A549 (cell line): ENCODE results near the gene CCP110. TPM values are rescaled to one million over a fixed set of nuclear protein-coding genes. Genes with fewer than 3 reads are reported as not detected.

Experiments
- ATAC-seq, 2 experiments: fragments of 200-7000 bp in 1 of 2; fragments of >200 bp in 1 of 2; cut with Nextera tagmentation in 1 of 2; cut with Tn5 transposase in 1 of 2; 3 replicates each; pipeline versions ENCODE4 v1.8.0 to v1.9.1; 2018 to 2020; ENCODE audit warnings: mild to moderate bottlenecking in 1 of 2, moderate library complexity in 1 of 2
- CTCF ChIA-PET: fragments of 300-600 bp; sonication (Branson Sonifier 250); formaldehyde crosslinking; extraction: SDS; loops from one replicate; lab custom pipeline; 2021; ENCODE audit warnings: antibody characterized with exemption, inconsistent platforms; lab: Yijun Ruan, JAX
- POLR2A ChIA-PET: fragments of 350-600 bp; formaldehyde crosslinking; extraction: SDS; loops from one replicate; lab custom pipeline; 2021; ENCODE audit warnings: antibody characterized with exemption, inconsistent platforms; lab: Yijun Ruan, JAX
- DNase-seq, 2 experiments: peaks; one replicate each; pipeline versions ENCODE4 v3.0.0 to v3.0.0-alpha.2; 2011 to 2016; ENCODE audit warnings: low read depth in 1 of 2, low spot score in 1 of 2
- FAIRE-seq: peaks from 2 replicates; lab custom pipeline; 2011; peaks lifted over from hg19 to GRCh38; lab: Jason Lieb, UNC
- H3K27ac ChIP-seq, 2 experiments: fragments of >200 bp; sonication (Bioruptor Twin); formaldehyde crosslinking; 3 replicates each; pipeline ENCODE4 v1.5.1; 2016 to 2017
- H3K4me1 ChIP-seq: fragments of >200 bp; sonication (Bioruptor Twin); formaldehyde crosslinking; 3 replicates; pipeline ENCODE4 v1.6.1; 2016
- H3K4me2 ChIP-seq: fragments of >200 bp; sonication (Bioruptor Twin); formaldehyde crosslinking; 3 replicates; pipeline ENCODE4 v1.6.1; 2016
- H3K4me3 ChIP-seq: fragments of >200 bp; sonication (Bioruptor Twin); formaldehyde crosslinking; 3 replicates; pipeline ENCODE4 v1.5.1; 2016
- H3K9me3 ChIP-seq: fragments of >200 bp; sonication (Bioruptor Twin); formaldehyde crosslinking; 3 replicates; pipeline ENCODE4 v1.6.1; 2016
- BHLHE40 ChIP-seq: IDR thresholded peaks from 2 replicates; pipeline ENCODE4 v1.6.1; 2012; ENCODE audit warnings: low read depth, low read length, inconsistent platforms
- CBX2 ChIP-seq: fragments of 200-600 bp; sonication (generic); IDR thresholded peaks from 2 replicates; pipeline ENCODE4 v1.6.1; 2016; ENCODE audit warnings: low read depth, mild to moderate bottlenecking, borderline replicate concordance
- CHD4 ChIP-seq: fragments of 200-600 bp; sonication (generic); IDR thresholded peaks from 2 replicates; pipeline ENCODE4 v1.6.1; 2016; ENCODE audit warnings: antibody characterized with exemption, mild to moderate bottlenecking, borderline replicate concordance
- EHF ChIP-seq: fragments of 250-450 bp; sonication (Bioruptor Pico); IDR thresholded peaks from 2 replicates; pipeline ENCODE4 v1.5.0; 2020; ENCODE audit warnings: mild to moderate bottlenecking
- EHMT2 ChIP-seq: fragments of 200-600 bp; sonication (generic); IDR thresholded peaks from 2 replicates; pipeline ENCODE4 v1.6.1; 2016; ENCODE audit warnings: antibody characterized with exemption, low read depth, mild to moderate bottlenecking, moderate library complexity
- EP300 ChIP-seq, 2 experiments: fragments of >200 bp; sonication (Bioruptor Twin); formaldehyde crosslinking; IDR thresholded peaks; 2 replicates in 1 of 2; 3 replicates in 1 of 2; pipeline ENCODE4 v1.6.1; 2016 to 2017
- FOSB ChIP-seq: fragments of 250-450 bp; sonication (Bioruptor Pico); IDR thresholded peaks from 2 replicates; pipeline ENCODE4 v1.5.0; 2020; ENCODE audit warnings: mild to moderate bottlenecking, moderate library complexity
- FOSL2 ChIP-seq, 2 experiments: fragments of 450-650 bp in 1 of 2; fragments of >200 bp in 1 of 2; sonication (Bioruptor Twin) in 1 of 2; formaldehyde crosslinking; IDR thresholded peaks; 2 replicates each; pipeline versions ENCODE4 v1.5.0 to v1.6.1; 2016 to 2020; ENCODE audit warnings: mild to moderate bottlenecking in 1 of 2, moderate library complexity in 1 of 2
- HDAC2 ChIP-seq: fragments of 200-600 bp; sonication (generic); IDR thresholded peaks from 2 replicates; pipeline ENCODE4 v1.6.1; 2016
- HOXB13 ChIP-seq: fragments of 250-450 bp; sonication (Bioruptor Pico); IDR thresholded peaks from 2 replicates; pipeline ENCODE4 v1.5.0; 2020; ENCODE audit warnings: low read depth, mild to moderate bottlenecking, moderate library complexity
- HOXB5 ChIP-seq: fragments of 250-450 bp; sonication (Bioruptor Pico); IDR thresholded peaks from 2 replicates; pipeline ENCODE4 v1.5.0; 2020; ENCODE audit warnings: mild to moderate bottlenecking, moderate library complexity
- MAFK ChIP-seq: fragments of 450-650 bp; IDR thresholded peaks from 2 replicates; pipeline ENCODE4 v1.6.1; 2014; ENCODE audit not compliant: partially characterized antibody
- MYC ChIP-seq: IDR thresholded peaks from 2 replicates; pipeline ENCODE4 v1.6.1; 2012; ENCODE audit warnings: mild to moderate bottlenecking, inconsistent platforms, low read length, improper control_type of control experiment, borderline replicate concordance
- NFE2L2 ChIP-seq: fragments of 150-350 bp; conservative IDR thresholded peaks from 2 replicates; pipeline ENCODE4 v1.6.1; 2014; ENCODE audit warnings: low read length
- PHF8 ChIP-seq: fragments of 200-600 bp; sonication (generic); IDR thresholded peaks from 2 replicates; pipeline ENCODE4 v1.6.1; 2016; ENCODE audit warnings: low read depth, mild to moderate bottlenecking, antibody characterized with exemption, moderate library complexity, borderline replicate concordance
- POLR2A ChIP-seq: IDR thresholded peaks from 2 replicates; pipeline ENCODE4 v1.6.1; 2012; ENCODE audit warnings: mild to moderate bottlenecking, low read length
- RARB ChIP-seq: fragments of 250-450 bp; sonication (Bioruptor Pico); IDR thresholded peaks from 2 replicates; pipeline ENCODE4 v1.8.0; 2021; ENCODE audit warnings: mild to moderate bottlenecking, moderate library complexity
- RCOR1 ChIP-seq: fragments of 150-350 bp; IDR thresholded peaks from 2 replicates; pipeline ENCODE4 v1.6.1; 2014; ENCODE audit warnings: antibody characterized with exemption, low read length, low read depth
- RNF2 ChIP-seq: fragments of 200-600 bp; sonication (generic); IDR thresholded peaks from 2 replicates; pipeline ENCODE4 v1.6.1; 2016; ENCODE audit warnings: low read depth, mild to moderate bottlenecking, antibody characterized with exemption, moderate library complexity, borderline replicate concordance
- TFCP2L1 ChIP-seq: fragments of 250-450 bp; sonication (Bioruptor Pico); IDR thresholded peaks from 2 replicates; pipeline ENCODE4 v1.5.0; 2021; ENCODE audit warnings: mild to moderate bottlenecking
- TP53 ChIP-seq: fragments of 250-450 bp; sonication (Bioruptor Pico); IDR thresholded peaks from 2 replicates; pipeline ENCODE4 v1.5.0; 2021; ENCODE audit warnings: mild to moderate bottlenecking, moderate library complexity
- ZFP36 ChIP-seq: fragments of 450-650 bp; IDR thresholded peaks from 2 replicates; pipeline ENCODE4 v1.6.1; 2014; ENCODE audit warnings: borderline replicate concordance; ENCODE audit not compliant: partially characterized antibody
- WGBS: methylation state at CpG from one replicate; pipeline ENCODE4 v1.1.6; 2017; ENCODE audit errors: missing lambda C conversion rate; 5-methylcytosine and 5-hydroxymethylcytosine counted together
- polyA plus RNA-seq, 4 experiments: library from polyadenylated mRNA; depleted of rRNA in 3 of 4; stranded (reverse); fragments of >200 nt; fragmentation: RNase III in 1 of 4; extraction: RNeasy Plus Mini Kit Qiagen cat#74134 plus additional on column Dnase treatment in 1 of 4; gene quantifications; 2 replicates in 3 of 4; 3 replicates in 1 of 4; pipeline ENCODE4 v1.2.3, GENCODE V29; 2011 to 2017
- TF ChIP-seq, protein P1 (sequence below): IDR thresholded peaks from 2 replicates; pipeline ENCODE4 v1.6.1; 2012
- TF ChIP-seq, protein P2 (sequence below): IDR thresholded peaks from 2 replicates; pipeline ENCODE4 v1.6.1; 2012; ENCODE audit warnings: low read depth, borderline replicate concordance
- TF ChIP-seq, protein P3 (sequence below): fragments of 250-450 bp; sonication (Bioruptor Pico); IDR thresholded peaks from 2 replicates; pipeline ENCODE4 v1.5.0; 2021; ENCODE audit warnings: mild to moderate bottlenecking, moderate library complexity, borderline replicate concordance
- TF ChIP-seq, protein P4 (sequence below): fragments of 150-350 bp; IDR thresholded peaks from 2 replicates; pipeline ENCODE4 v1.6.1; 2014; ENCODE audit warnings: low read depth, mild to moderate bottlenecking, low read length

CCP110 gene
- polyA plus RNA-seq, 2 of the 4 experiments (the other 2 are of a cell fraction), result 11.3 to 15.3 TPM

DNA sequence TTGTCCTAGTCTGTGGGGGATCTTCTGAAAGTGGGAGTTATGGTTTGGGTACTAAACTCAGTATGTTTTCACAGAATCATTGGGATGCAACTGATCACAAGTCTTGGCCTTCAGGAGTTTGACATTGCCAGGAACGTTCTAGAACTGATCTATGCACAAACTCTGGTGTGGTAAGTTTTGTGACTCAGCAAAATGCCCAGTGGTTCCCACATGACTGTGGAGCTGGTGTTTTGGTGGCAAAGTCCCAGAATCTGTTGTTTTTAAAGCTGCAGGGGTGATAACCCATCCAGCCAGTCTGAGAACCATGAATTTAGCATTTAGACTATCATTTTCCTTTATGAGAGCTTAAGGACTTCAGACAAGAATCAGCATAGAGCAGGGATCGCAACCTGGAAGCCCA, 42.4 kb upstream of the CCP110 start:
- CTCF ChIA-PET, result interaction anchor here (0.6 to 1.0 kb wide), 2 partner anchors 21 to 118 kb away, joined by 3 to 4 read pairs; no protein-coding TSS in a partner anchor
- DNase-seq (peak in 1 of 2 experiments; percentile 19), ATAC-seq (no peak), FAIRE-seq (no peak)
- POLR2A ChIA-PET, result no interaction called here
- peaks cover 4% of the 10 kb centered on the region; the same call in 1 of the 3 replicates for H3K9me3 ChIP-seq
- no peak overlapping the region for H3K4me3 ChIP-seq
- TF ChIP-seq MAFK (peak; percentile 81), NFE2L2 (peak; percentile 67), HDAC2 (no peak), ZFP36 (no peak), TP53 (CRISPR knock-in tag) (no peak)
- TF ChIP-seq, protein P1, sequence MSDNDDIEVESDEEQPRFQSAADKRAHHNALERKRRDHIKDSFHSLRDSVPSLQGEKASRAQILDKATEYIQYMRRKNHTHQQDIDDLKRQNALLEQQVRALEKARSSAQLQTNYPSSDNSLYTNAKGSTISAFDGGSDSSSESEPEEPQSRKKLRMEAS, result no peak
- TF ChIP-seq, protein P2, sequence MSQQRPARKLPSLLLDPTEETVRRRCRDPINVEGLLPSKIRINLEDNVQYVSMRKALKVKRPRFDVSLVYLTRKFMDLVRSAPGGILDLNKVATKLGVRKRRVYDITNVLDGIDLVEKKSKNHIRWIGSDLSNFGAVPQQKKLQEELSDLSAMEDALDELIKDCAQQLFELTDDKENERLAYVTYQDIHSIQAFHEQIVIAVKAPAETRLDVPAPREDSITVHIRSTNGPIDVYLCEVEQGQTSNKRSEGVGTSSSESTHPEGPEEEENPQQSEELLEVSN, result 0 out of 2 replicates have a peak, but pooled peaks have one; percentile 23
- peak overlapping the region; percentile 3 to 70; a peak in 4 of 6 replicates for H3K27ac ChIP-seq
- no peak overlapping the region for H3K4me2 ChIP-seq
- peaks cover 21% of the 10 kb centered on the region for H3K4me1 ChIP-seq
- 88% methylated on average over 2 of the region's 2 CpGs for WGBS

DNA sequence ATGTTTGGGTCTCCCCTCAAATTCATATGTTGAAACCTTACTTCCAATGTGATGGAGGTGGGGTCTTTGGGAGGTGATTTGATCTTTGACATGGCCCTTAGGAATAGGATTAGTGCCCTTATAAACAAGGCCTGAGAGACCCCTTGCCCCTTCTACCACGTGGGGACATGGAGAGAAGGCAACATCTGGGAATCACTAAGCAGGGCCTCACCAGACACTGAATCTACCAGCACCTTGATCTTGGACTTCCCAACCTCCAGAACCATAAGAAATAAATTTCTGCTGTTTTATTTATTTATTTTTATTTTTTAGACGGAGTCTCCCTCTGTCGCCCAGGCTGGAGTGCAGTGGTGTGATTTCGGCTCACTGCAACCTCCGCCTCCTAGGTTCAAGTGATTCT, 42.0 kb upstream of the CCP110 start:
- DNase-seq, result no peak
- ChIA-PET POLR2A (no interaction called here), CTCF (interaction anchor here (0.6 to 1.0 kb wide), 2 partner anchors 21 to 118 kb away, joined by 3 to 4 read pairs; no protein-coding TSS in a partner anchor)
- 90% methylated on average over 5 of the region's 5 CpGs for WGBS
- Histone ChIP-seq H3K4me3 (no peak overlapping the region), H3K4me1 (peaks cover 21% of the 10 kb centered on the region), H3K4me2 (no peak overlapping the region), H3K27ac (peak overlapping the region; percentile 3 to 70; a peak in 4 of 6 replicates), H3K9me3 (peaks cover 4% of the 10 kb centered on the region; the same call in 1 of the 3 replicates)
- no peak for FAIRE-seq
- ATAC-seq, result no peak
- TF ChIP-seq RNF2 (no peak), FOSB (CRISPR knock-in tag) (no peak), HOXB13 (CRISPR knock-in tag) (no peak), BHLHE40 (no peak), MYC (no peak), RCOR1 (no peak), EP300 (IDR thresholded peaks at IDR 0.05) (no peak), FOSL2 (IDR thresholded peaks at IDR 0.05) (no peak), FOSL2 (CRISPR knock-in tag; IDR thresholded peaks at IDR 0.05) (no peak), EHMT2 (no peak), EHF (CRISPR knock-in tag) (no peak), POLR2A (no peak), HOXB5 (CRISPR knock-in tag) (no peak), CHD4 (no peak), RARB (CRISPR knock-in tag) (no peak), CBX2 (no peak), PHF8 (no peak), TFCP2L1 (CRISPR knock-in tag) (no peak)
- TF ChIP-seq, protein P3, sequence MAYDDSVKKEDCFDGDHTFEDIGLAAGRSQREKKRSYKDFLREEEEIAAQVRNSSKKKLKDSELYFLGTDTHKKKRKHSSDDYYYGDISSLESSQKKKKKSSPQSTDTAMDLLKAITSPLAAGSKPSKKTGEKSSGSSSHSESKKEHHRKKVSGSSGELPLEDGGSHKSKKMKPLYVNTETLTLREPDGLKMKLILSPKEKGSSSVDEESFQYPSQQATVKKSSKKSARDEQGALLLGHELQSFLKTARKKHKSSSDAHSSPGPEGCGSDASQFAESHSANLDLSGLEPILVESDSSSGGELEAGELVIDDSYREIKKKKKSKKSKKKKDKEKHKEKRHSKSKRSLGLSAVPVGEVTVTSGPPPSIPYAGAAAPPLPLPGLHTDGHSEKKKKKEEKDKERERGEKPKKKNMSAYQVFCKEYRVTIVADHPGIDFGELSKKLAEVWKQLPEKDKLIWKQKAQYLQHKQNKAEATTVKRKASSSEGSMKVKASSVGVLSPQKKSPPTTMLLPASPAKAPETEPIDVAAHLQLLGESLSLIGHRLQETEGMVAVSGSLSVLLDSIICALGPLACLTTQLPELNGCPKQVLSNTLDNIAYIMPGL (CRISPR knock-in tag), result no peak
- TF ChIP-seq, protein P4, sequence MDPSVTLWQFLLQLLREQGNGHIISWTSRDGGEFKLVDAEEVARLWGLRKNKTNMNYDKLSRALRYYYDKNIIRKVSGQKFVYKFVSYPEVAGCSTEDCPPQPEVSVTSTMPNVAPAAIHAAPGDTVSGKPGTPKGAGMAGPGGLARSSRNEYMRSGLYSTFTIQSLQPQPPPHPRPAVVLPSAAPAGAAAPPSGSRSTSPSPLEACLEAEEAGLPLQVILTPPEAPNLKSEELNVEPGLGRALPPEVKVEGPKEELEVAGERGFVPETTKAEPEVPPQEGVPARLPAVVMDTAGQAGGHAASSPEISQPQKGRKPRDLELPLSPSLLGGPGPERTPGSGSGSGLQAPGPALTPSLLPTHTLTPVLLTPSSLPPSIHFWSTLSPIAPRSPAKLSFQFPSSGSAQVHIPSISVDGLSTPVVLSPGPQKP, result no peak
- TF ChIP-seq, protein P1, result no peak
